B cell (primary cell): ENCODE results near the gene ZMYND8.

Experiments used
- CTCF ChIP-seq: fragments of 200-600 bp; IDR thresholded peaks from one replicate; pipeline ENCODE4 v1.8.0; 2022; ENCODE audit warnings: antibody characterized with exemption, mild to moderate bottlenecking
- EZH2 ChIP-seq: IDR thresholded peaks from 2 replicates; pipeline ENCODE4 v1.6.1; 2012; ENCODE audit warnings: borderline replicate concordance, low read depth, mild to moderate bottlenecking, moderate library complexity, low read length; ENCODE audit not compliant: insufficient read depth, poor library complexity, severe bottlenecking

- TF ChIP-seq CTCF = no peak
- no peak for TF ChIP-seq EZH2
These were observed 129.4 kb downstream of the ZMYND8 start for GRCh38 chr20:47227119-47227518.
